C4-2B (cell line): ENCODE measurements around the gene TMEM239.

Experiments used
- CTCF ChIP-seq: fragments of 450-650 bp; conservative IDR thresholded peaks from 2 replicates; pipeline ENCODE4 v1.5.1; 2017; ENCODE audit warnings: mild to moderate bottlenecking
- ZFX ChIP-seq: fragments of 450-650 bp; IDR thresholded peaks from 2 replicates; pipeline ENCODE4 v1.6.1; 2017

- TF ChIP-seq CTCF: no peak
- TF ChIP-seq ZFX: no peak
Observed at GRCh38 chr20:2845607-2846006, 29.4 kb downstream of the TMEM239 start.
